Parathyroid adenoma (tissue), 2 donors: ENCODE results near the gene RPS6KC1.
"Not testable (repeated sequence)": the region's sequence is repeated elsewhere in the genome, so short reads cannot be mapped to it uniquely, and the experiment has no call there.

Source experiments
- H2AFZ ChIP-seq: fragments of 300-600 bp; sonication (generic); one replicate; pipeline ENCODE4 v1.7.0; 2017; ENCODE audit warnings: antibody characterized with exemption, mild to moderate bottlenecking
- H3K27ac ChIP-seq: fragments of 300-600 bp; sonication (generic); one replicate; pipeline ENCODE4 v1.7.0; 2017
- H3K27me3 ChIP-seq: fragments of 300-600 bp; sonication (generic); one replicate; pipeline ENCODE4 v1.7.0; 2017; ENCODE audit warnings: low read length; ENCODE audit not compliant: control insufficient read depth, insufficient read depth
- H3K36me3 ChIP-seq: fragments of 300-600 bp; sonication (generic); one replicate; pipeline ENCODE4 v1.7.0; 2017; ENCODE audit warnings: low read length; ENCODE audit not compliant: control insufficient read depth, insufficient read depth
- H3K4me1 ChIP-seq: fragments of 300-600 bp; sonication (generic); one replicate; pipeline ENCODE4 v1.7.0; 2017; ENCODE audit warnings: control low read depth
- H3K4me2 ChIP-seq: fragments of 300-600 bp; sonication (generic); one replicate; pipeline ENCODE4 v1.7.0; 2017; ENCODE audit warnings: low read length
- H3K4me3 ChIP-seq: fragments of 300-600 bp; sonication (generic); one replicate; pipeline ENCODE4 v1.7.0; 2017; ENCODE audit warnings: low read depth, low read length
- H3K79me2 ChIP-seq: fragments of 300-600 bp; sonication (generic); one replicate; pipeline ENCODE4 v1.7.0; 2017; ENCODE audit warnings: control low read depth
- H3K9ac ChIP-seq: fragments of 300-600 bp; sonication (generic); one replicate; pipeline ENCODE4 v1.7.0; 2017; ENCODE audit warnings: mild to moderate bottlenecking
- H3K9me3 ChIP-seq: fragments of 300-600 bp; sonication (generic); one replicate; pipeline ENCODE4 v1.7.0; 2017; ENCODE audit warnings: low read length; ENCODE audit not compliant: control insufficient read depth
- CTCF ChIP-seq: fragments of 300-600 bp; sonication (generic); IDR thresholded peaks from one replicate; pipeline ENCODE4 v1.7.0; 2017; ENCODE audit warnings: antibody characterized with exemption, mild to moderate bottlenecking
- donor health status: primary hyperparathyroidism.

Gene RPS6KC1

GRCh38 chr1:213015099-213016050, 35.7 kb upstream of the RPS6KC1 start, which contains the start of gene ANGEL2:
TSS of gene ANGEL2 (minus strand) at chr1:213015867. CDS start at chr1:213015671, 196 bp downstream.
- Histone ChIP-seq H3K79me2 (no peaks in the 10 kb centered on the region), H3K4me3 (peak within 1 kb of the TSS; percentile 79), H3K27ac (peak within 1 kb of the TSS; percentile 79), H3K27me3 (no peaks in the 10 kb centered on the region), H2AFZ (peak within 1 kb of the TSS; percentile 86), H3K36me3 (no peaks in the 10 kb centered on the region), H3K4me1 (peaks cover 6% of the 10 kb centered on the region), H3K9ac (no peak within 1 kb of the TSS), H3K9me3 (no peaks in the 10 kb centered on the region), H3K4me2 (peak within 1 kb of the TSS; percentile 80)
- TF ChIP-seq CTCF: no peak

GRCh38 chr1:213017447-213018273, 33.4 kb upstream of the RPS6KC1 start:
- Histone ChIP-seq H3K9me3 (no peaks in the 10 kb centered on the region), H3K9ac (no peak overlapping the region), H3K4me2 (no peak overlapping the region), H3K36me3 (no peaks in the 10 kb centered on the region), H3K4me1 (peaks cover 6% of the 10 kb centered on the region), H3K79me2 (no peaks in the 10 kb centered on the region), H3K4me3 (no peak overlapping the region), H3K27me3 (no peaks in the 10 kb centered on the region), H3K27ac (no peak overlapping the region), H2AFZ (no peak overlapping the region)
- no peak for TF ChIP-seq CTCF

GRCh38 chr1:213019450-213019849, 31.6 kb upstream of the RPS6KC1 start:
- Histone ChIP-seq H3K9me3 (no peaks in the 10 kb centered on the region), H3K36me3 (no peaks in the 10 kb centered on the region), H3K27me3 (no peaks in the 10 kb centered on the region), H3K79me2 (no peaks in the 10 kb centered on the region), H2AFZ (no peak overlapping the region), H3K4me1 (peaks cover 2% of the 10 kb centered on the region), H3K9ac (no peak overlapping the region), H3K4me2 (no peak overlapping the region), H3K4me3 (no peak overlapping the region), H3K27ac (no peak overlapping the region)
- no peak for TF ChIP-seq CTCF

GRCh38 chr1:213020016-213020415, 31.0 kb upstream of the RPS6KC1 start:
- no peak for TF ChIP-seq CTCF
- no peak overlapping the region for H2AFZ ChIP-seq
- no peaks in the 10 kb centered on the region for H3K9me3 ChIP-seq
- no peak overlapping the region for H3K4me3 ChIP-seq
- no peak overlapping the region for H3K27ac ChIP-seq
- no peaks in the 10 kb centered on the region for H3K79me2 ChIP-seq
- no peaks in the 10 kb centered on the region for H3K36me3 ChIP-seq
- H3K9ac ChIP-seq: no peak overlapping the region
- no peak overlapping the region for H3K4me2 ChIP-seq
- no peaks in the 10 kb centered on the region for H3K4me1 ChIP-seq
- H3K27me3 ChIP-seq: no peaks in the 10 kb centered on the region

GRCh38 chr1:213027024-213027423, 24.0 kb upstream of the RPS6KC1 start:
- H3K4me1 ChIP-seq, H3K27ac ChIP-seq, H3K9ac ChIP-seq, H3K4me3 ChIP-seq, H3K4me2 ChIP-seq, H2AFZ ChIP-seq, H3K27me3 ChIP-seq, H3K79me2 ChIP-seq, H3K9me3 ChIP-seq, H3K36me3 ChIP-seq: not testable (repeated sequence)
